ENCODE results near the gene NAA35. TPM values are rescaled to one million over a fixed set of nuclear protein-coding genes. Genes with fewer than 3 reads are reported as not detected.
A peak's percentile ranks its signal among the peaks of the same experiment; 100 is the strongest.

Gene NAA35
- total RNA-seq, 2 donors from 2014 or later: 21.3 to 32.3 TPM

- no peak for TF ChIP-seq POLR2A (IDR thresholded peaks at IDR 0.05)
- no peak for TF ChIP-seq CTCF (IDR thresholded peaks at IDR 0.05)
- DNase-seq (no peak), ATAC-seq (peak; percentile 63)
- Histone ChIP-seq H3K27me3 (no peaks in the 10 kb centered on the region), H3K9me3 (no peaks in the 10 kb centered on the region), H3K27ac (peak overlapping the region in 1 of 4 donors; percentile 4), H3K4me3 (no peak overlapping the region), H3K4me1 (peaks cover 15% of the 10 kb centered on the region), H3K36me3 (replicated peaks in 1 of 2; ENCODE audit: insufficient read depth in 1 of 2, low read depth in 2 of 2) (no peaks in the 10 kb centered on the region)
- intact Hi-C loops (cut with DNase I): no loop called here
- 24 to 46% methylated on average over 4 to 8 of the region's 8 CpGs for WGBS, 2 donors
These were observed 100.4 kb downstream of the NAA35 start for GRCh38 chr9:86041311-86041741.

- ATAC-seq (peak; percentile 25), DNase-seq (no peak)
- TF ChIP-seq POLR2A (IDR thresholded peaks at IDR 0.05) (no peak), CTCF (IDR thresholded peaks at IDR 0.05) (no peak)
- H3K27me3 ChIP-seq: no peaks in the 10 kb centered on the region
- H3K27ac ChIP-seq: peak overlapping the region in 1 of 4 donors; percentile 10
- intact Hi-C loops (cut with DNase I): no loop called here
- H3K9me3 ChIP-seq: no peaks in the 10 kb centered on the region
- H3K4me3 ChIP-seq: no peak overlapping the region
- peaks cover 15% of the 10 kb centered on the region for H3K4me1 ChIP-seq
- no peaks in the 10 kb centered on the region for H3K36me3 ChIP-seq (replicated peaks in 1 of 2; ENCODE audit: insufficient read depth in 1 of 2, low read depth in 2 of 2)
- 21 to 28% methylated on average over 5 of the region's 5 CpGs for WGBS, 2 donors
These were observed 101.4 kb downstream of the NAA35 start for GRCh38 chr9:86042199-86042978.

GRCh38 chr9:86043586-86043985 lies 102.6 kb downstream of the NAA35 start:
- H3K27me3 ChIP-seq: no peaks in the 10 kb centered on the region
- H3K27ac ChIP-seq: no peak overlapping the region
- TF ChIP-seq CTCF (IDR thresholded peaks at IDR 0.05) (no peak), POLR2A (IDR thresholded peaks at IDR 0.05) (no peak)
- DNase-seq: no peak
- WGBS, 2 donors: 89 to 92% methylated on average over 5 of the region's 5 CpGs
- ATAC-seq: no peak
- no peaks in the 10 kb centered on the region for H3K9me3 ChIP-seq
- H3K4me1 ChIP-seq: peaks cover 15% of the 10 kb centered on the region
- intact Hi-C loops (cut with DNase I): no loop called here
- H3K4me3 ChIP-seq: no peak overlapping the region
- H3K36me3 ChIP-seq (replicated peaks in 1 of 2; ENCODE audit: insufficient read depth in 1 of 2, low read depth in 2 of 2): no peaks in the 10 kb centered on the region

- Histone ChIP-seq H3K4me3 (no peak overlapping the region), H3K4me1 (peaks cover 15% of the 10 kb centered on the region), H3K9me3 (no peaks in the 10 kb centered on the region), H3K36me3 (replicated peaks in 1 of 2; ENCODE audit: insufficient read depth in 1 of 2, low read depth in 2 of 2) (no peaks in the 10 kb centered on the region), H3K27ac (no peak overlapping the region), H3K27me3 (no peaks in the 10 kb centered on the region)
- intact Hi-C loops (cut with DNase I): no loop called here
- TF ChIP-seq POLR2A (IDR thresholded peaks at IDR 0.05) (no peak), CTCF (IDR thresholded peaks at IDR 0.05) (no peak)
- no peak for DNase-seq
- no peak for ATAC-seq
- WGBS, 2 donors: 87 to 94% methylated on average over 4 of the region's 4 CpGs
These were observed 103.1 kb downstream of the NAA35 start for GRCh38 chr9:86043999-86044398.

- no peaks in the 10 kb centered on the region for H3K27me3 ChIP-seq
- intact Hi-C loops (cut with DNase I): no loop called here
- H3K4me3 ChIP-seq: no peak overlapping the region
- no peak for TF ChIP-seq POLR2A (IDR thresholded peaks at IDR 0.05)
- TF ChIP-seq CTCF (IDR thresholded peaks at IDR 0.05): no peak
- no peaks in the 10 kb centered on the region for H3K9me3 ChIP-seq
- H3K36me3 ChIP-seq (replicated peaks in 1 of 2; ENCODE audit: insufficient read depth in 1 of 2, low read depth in 2 of 2): no peaks in the 10 kb centered on the region
- ATAC-seq: no peak
- no peak overlapping the region for H3K27ac ChIP-seq
- no peak for DNase-seq
- peaks cover 15% of the 10 kb centered on the region for H3K4me1 ChIP-seq
- WGBS, 2 donors: 93 to 95% methylated on average over 6 of the region's 6 CpGs
These were observed 104.7 kb downstream of the NAA35 start for GRCh38 chr9:86045654-86046053.
